Omental fat pad (tissue), 4 donors: ENCODE data around the gene OGG1. TPM values are rescaled to one million over a fixed set of nuclear protein-coding genes. Genes with fewer than 3 reads are reported as not detected.

Source experiments
- ATAC-seq: fragments of 150-250 bp; one replicate; pipeline ENCODE4 v1.9.1; 2016; ENCODE audit warnings: mild to moderate bottlenecking, moderate library complexity; ENCODE audit not compliant: low FRiP score
- DNase-seq: peaks from one replicate; pipeline ENCODE4 v3.0.0-alpha.2; 2019; ENCODE audit warnings: low spot score
- total RNA-seq, 4 donors: library from RNA; depleted of rRNA; stranded (reverse); fragments of >200 nt; gene quantifications; one replicate each; pipeline ENCODE4 v1.1.0, GENCODE V29; 2016
- TF ChIP-seq, protein P1 (sequence below), 3 donors: fragments of 450-650 bp; IDR thresholded peaks; one replicate each; pipeline ENCODE4 v1.5.1; 2016 to 2017; ENCODE audit warnings: antibody characterized with exemption in 3 of 3, mild to moderate bottlenecking in 3 of 3, moderate library complexity in 2 of 3

Gene OGG1
- total RNA-seq, 4 donors from 2014 or later, result 15.6 to 27.1 (median 19.5) TPM

DNA sequence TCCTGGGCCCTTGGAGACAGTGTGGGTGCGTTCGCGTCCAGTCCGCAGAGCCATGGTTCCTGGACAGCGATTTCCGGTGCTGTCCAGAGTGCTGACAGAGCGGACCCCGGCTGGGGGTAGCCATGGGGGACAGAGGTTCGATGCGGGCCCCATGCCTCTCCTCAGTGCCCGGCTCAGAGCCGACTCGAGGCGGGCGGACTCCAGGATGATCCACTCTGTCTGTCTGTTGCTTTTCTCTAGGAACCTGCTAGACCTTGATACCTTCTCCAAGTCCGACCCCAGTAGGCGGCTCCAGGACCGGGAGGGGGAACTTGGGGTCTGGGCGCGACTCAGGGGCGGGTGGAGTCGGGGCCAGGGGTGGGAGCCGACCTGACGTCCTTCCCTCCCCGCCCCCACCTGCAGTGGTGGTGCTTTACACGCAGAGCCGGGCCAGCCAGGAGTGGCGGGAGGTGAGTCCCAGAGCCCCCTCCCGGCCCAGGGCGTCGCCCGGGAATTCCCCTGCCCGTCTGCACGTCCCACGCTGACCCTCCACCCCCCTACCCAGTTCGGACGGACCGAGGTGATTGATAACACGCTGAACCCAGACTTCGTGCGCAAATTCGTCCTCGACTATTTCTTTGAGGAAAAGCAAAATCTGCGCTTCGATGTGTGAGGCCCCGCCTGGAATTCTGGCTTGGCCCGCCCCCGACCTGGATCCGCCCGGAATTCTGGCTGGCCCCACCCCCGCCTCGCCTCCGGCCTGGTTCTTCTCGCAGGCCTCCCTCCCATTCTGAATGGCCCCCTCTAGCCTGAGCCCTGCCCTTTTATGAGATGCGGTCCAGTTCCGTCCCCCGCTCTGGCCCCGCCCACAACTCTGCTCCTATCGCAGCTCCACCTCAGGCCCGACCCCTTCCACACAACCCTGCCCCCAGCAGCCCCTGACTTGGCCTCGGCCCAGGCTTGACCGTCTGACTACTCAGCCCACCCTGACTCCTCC lies 45.1 kb upstream of the OGG1 start:
- TF ChIP-seq, protein P1, sequence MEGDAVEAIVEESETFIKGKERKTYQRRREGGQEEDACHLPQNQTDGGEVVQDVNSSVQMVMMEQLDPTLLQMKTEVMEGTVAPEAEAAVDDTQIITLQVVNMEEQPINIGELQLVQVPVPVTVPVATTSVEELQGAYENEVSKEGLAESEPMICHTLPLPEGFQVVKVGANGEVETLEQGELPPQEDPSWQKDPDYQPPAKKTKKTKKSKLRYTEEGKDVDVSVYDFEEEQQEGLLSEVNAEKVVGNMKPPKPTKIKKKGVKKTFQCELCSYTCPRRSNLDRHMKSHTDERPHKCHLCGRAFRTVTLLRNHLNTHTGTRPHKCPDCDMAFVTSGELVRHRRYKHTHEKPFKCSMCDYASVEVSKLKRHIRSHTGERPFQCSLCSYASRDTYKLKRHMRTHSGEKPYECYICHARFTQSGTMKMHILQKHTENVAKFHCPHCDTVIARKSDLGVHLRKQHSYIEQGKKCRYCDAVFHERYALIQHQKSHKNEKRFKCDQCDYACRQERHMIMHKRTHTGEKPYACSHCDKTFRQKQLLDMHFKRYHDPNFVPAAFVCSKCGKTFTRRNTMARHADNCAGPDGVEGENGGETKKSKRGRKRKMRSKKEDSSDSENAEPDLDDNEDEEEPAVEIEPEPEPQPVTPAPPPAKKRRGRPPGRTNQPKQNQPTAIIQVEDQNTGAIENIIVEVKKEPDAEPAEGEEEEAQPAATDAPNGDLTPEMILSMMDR (IDR thresholded peaks at IDR 0.05), result no peak
- peak; percentile 62 for ATAC-seq
- DNase-seq, result no peak

DNA sequence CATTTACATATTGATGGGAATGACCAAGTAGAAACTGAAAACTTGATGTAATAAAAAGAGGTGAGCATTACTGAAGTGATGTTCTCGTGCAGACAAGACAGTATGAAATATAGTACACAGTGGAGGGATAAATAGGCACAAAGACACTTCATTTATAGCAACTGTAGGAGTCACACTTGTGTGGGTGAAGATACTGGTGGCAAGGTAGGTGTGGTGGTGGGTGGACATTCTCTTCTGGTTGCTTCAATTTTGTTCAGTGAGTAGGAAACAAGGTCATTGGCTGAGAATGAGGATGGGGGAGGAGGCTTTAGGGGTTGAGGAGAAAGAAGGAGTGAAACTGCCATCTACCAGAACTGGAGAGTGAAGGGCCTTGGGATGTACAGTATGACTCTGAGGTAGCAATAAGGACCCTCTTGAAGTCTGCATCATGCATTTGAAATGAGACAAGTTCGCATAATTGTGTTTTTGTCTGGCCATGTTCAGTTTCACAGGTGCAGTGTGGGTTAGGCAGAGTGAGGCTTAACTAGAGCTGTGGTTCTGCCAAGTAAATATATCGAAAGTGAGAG lies 39.5 kb upstream of the OGG1 start:
- DNase-seq, result no peak
- ATAC-seq, result no peak
- TF ChIP-seq, protein P1 (IDR thresholded peaks at IDR 0.05), result no peak

DNA sequence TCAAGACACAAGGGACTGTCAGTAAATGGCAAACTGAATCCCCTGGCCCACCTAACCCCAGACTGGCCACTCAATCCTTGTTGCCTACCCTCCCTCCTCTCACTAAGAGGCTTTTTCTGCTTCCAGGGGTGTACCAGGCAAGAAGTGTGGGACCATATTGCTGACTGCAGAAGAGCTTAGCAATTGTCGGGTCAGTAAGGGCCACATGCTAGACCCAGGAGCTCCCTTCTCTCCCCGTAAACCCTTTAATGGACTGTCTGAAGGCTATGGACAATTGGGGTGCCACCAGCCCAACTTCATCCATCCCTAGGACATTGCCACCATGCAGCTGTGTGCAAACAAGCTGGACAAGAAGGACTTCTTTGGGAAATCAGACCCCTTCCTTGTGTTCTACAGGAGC lies 37.3 kb upstream of the OGG1 start:
- ATAC-seq (no peak), DNase-seq (no peak)
- TF ChIP-seq, protein P1 (IDR thresholded peaks at IDR 0.05), result no peak

DNA sequence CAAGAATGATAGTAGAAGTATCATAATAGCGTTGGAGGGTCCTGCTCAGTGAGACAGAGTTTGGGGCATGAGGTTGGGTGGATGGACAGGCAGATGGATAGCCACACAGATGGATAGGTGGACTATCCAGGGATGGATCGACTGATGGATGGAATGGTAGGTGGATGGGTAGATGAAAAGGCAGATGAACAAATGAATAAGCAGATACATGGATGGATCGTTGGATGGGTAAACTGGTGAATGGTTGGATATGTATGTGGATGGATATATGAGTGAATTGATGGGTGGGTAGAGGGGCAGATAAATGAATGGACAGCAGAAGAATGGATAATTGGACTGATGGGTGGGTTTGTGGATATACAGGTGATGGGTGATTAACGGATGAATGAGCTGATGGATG lies 36.6 kb upstream of the OGG1 start:
- DNase-seq, result no peak
- ATAC-seq, result no peak
- TF ChIP-seq, protein P1 (IDR thresholded peaks at IDR 0.05), result no peak

DNA sequence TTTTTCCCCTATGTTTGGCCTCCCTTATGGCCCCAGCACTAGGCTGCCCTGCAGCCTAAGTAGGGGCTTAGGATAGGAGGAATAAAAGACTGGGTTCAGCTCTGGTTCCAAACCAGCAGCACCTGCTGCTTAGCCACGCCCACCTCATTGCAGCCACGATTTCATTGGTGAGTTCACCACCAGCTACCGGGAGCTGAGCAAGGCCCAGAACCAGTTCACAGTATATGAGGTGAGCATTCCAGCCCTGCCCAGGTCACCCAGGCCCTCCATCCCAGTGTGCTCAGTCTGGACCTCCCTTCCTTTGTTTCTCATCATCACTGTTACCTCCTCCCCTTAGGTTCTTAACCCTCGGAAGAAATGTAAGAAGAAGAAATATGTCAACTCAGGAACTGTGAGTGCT lies 34.6 kb upstream of the OGG1 start:
- ATAC-seq (peak; percentile 38), DNase-seq (no peak)
- TF ChIP-seq, protein P1 (IDR thresholded peaks at IDR 0.05), result no peak

DNA sequence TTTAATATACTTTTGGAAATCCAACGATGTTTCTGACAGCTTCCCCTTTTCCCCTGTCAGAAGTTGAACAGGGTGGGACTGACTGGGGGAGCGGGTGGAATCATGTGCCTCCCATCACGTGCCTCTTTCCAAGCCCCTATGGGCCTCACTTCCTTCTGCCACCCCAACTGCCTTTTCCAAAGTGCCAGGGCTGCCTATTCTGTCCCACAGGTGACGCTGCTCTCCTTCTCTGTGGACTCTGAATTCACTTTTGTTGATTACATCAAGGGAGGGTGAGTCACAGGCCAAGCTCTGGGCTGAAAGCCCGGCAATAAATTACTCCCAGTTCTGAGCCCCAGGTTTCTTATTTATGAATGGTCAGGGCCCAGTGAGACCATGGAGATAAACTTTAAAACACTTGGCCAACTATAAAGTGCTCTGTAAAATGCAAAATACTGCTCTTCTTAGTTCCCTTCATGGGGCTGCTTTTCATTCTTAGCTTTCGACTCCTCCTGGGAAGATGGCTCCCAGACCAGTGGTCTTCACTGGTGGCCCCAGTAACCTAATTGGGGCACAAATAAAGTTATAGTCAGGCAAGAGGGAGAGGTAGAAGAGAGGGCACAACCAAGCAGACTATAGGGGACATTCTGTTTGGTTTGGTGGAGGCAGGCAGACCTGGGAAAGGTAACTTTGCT lies 33.9 kb upstream of the OGG1 start:
- TF ChIP-seq, protein P1 (IDR thresholded peaks at IDR 0.05), result peak in 1 of 3 donors; percentile 65
- DNase-seq (peak; percentile 65), ATAC-seq (peak; percentile 98)
